Hepatocyte (in vitro differentiated cells): ENCODE measurements around the gene ABI3BP.

Experiments
- CTCF ChIP-seq: fragments of 200-600 bp; sonication (generic); IDR thresholded peaks from 2 replicates; pipeline ENCODE4 v1.5.1; 2016; ENCODE audit warnings: antibody characterized with exemption, mild to moderate bottlenecking; ENCODE audit not compliant: poor library complexity
- EZH2 ChIP-seq: fragments of 200-600 bp; sonication (generic); IDR thresholded peaks from 2 replicates; pipeline ENCODE4 v1.6.1; 2016; ENCODE audit warnings: antibody characterized with exemption, mild to moderate bottlenecking, borderline replicate concordance
- EZH2phosphoT487 ChIP-seq: fragments of 200-600 bp; sonication (generic); IDR thresholded peaks from one replicate; pipeline ENCODE4 v1.6.1; 2018; ENCODE audit warnings: antibody characterized with exemption, mild to moderate bottlenecking, low read depth, moderate library complexity; ENCODE audit not compliant: unreplicated experiment, severe bottlenecking

- TF ChIP-seq EZH2 (no peak), CTCF (no peak), EZH2phosphoT487 (no peak)
Measured at GRCh38 chr3:101026881-101027280, 33.7 kb upstream of the ABI3BP start.
